SK-N-SH treated with all-trans-retinoic acid at 6 μM for 48 hours (cell line): ENCODE data around the gene KCTD1.

ENCODE experiments used
- ESRRG ChIP-seq: fragments of 250-450 bp; sonication (Bioruptor Pico); IDR thresholded peaks from 2 replicates; pipeline ENCODE4 v1.6.1; 2021; ENCODE audit warnings: mild to moderate bottlenecking
- GLIS3 ChIP-seq: fragments of 250-450 bp; sonication (Bioruptor Pico); IDR thresholded peaks from 2 replicates; pipeline ENCODE4 v1.5.0; 2020; ENCODE audit warnings: mild to moderate bottlenecking, moderate library complexity
- ISL1 ChIP-seq: fragments of 250-450 bp; sonication (Bioruptor Pico); IDR thresholded peaks from 2 replicates; pipeline ENCODE4 v2.1.2; 2022; ENCODE audit warnings: mild to moderate bottlenecking, moderate library complexity
- OSR1 ChIP-seq: fragments of 250-450 bp; sonication (Bioruptor Pico); IDR thresholded peaks from 2 replicates; pipeline ENCODE4 v1.8.0; 2022; ENCODE audit warnings: moderate library complexity, mild to moderate bottlenecking, inconsistent platforms
- POU6F1 ChIP-seq: fragments of 250-450 bp; sonication (Bioruptor Pico); IDR thresholded peaks from 2 replicates; pipeline ENCODE4 v1.8.0; 2021; ENCODE audit warnings: low read depth, mild to moderate bottlenecking, moderate library complexity, borderline replicate concordance
- RARB ChIP-seq: fragments of 250-450 bp; sonication (Bioruptor Pico); IDR thresholded peaks from 2 replicates; pipeline ENCODE4 v1.8.0; 2021; ENCODE audit warnings: mild to moderate bottlenecking, moderate library complexity
- SNAI2 ChIP-seq: fragments of 250-450 bp; sonication (Bioruptor Pico); IDR thresholded peaks from 2 replicates; pipeline ENCODE4 v1.5.0; 2020; ENCODE audit warnings: mild to moderate bottlenecking, moderate library complexity
- TCF4 ChIP-seq: fragments of 250-450 bp; sonication (Bioruptor Pico); IDR thresholded peaks from 2 replicates; pipeline ENCODE4 v1.8.0; 2021; ENCODE audit warnings: mild to moderate bottlenecking, moderate library complexity, borderline replicate concordance
- TOX ChIP-seq: fragments of 250-450 bp; sonication (Bioruptor Pico); IDR thresholded peaks from 2 replicates; pipeline ENCODE4 v1.8.0; 2021; ENCODE audit warnings: mild to moderate bottlenecking, moderate library complexity, borderline replicate concordance
- ZFP3 ChIP-seq: fragments of 250-450 bp; sonication (Bioruptor Pico); IDR thresholded peaks from 2 replicates; pipeline ENCODE4 v1.5.0; 2020; ENCODE audit warnings: mild to moderate bottlenecking, moderate library complexity
- ZNF565 ChIP-seq: fragments of 450-650 bp; formaldehyde crosslinking; conservative IDR thresholded peaks from 2 replicates; pipeline ENCODE4 v1.5.0; 2020; ENCODE audit warnings: low read depth, mild to moderate bottlenecking, moderate library complexity
- ZNF70 ChIP-seq: fragments of 450-650 bp; formaldehyde crosslinking; IDR thresholded peaks from 2 replicates; pipeline ENCODE4 v1.5.0; 2020; ENCODE audit warnings: mild to moderate bottlenecking, moderate library complexity
- TF ChIP-seq, protein P1 (sequence below): fragments of 250-450 bp; sonication (Bioruptor Pico); IDR thresholded peaks from 2 replicates; pipeline ENCODE4 v1.8.0; 2020; ENCODE audit warnings: mild to moderate bottlenecking, moderate library complexity, borderline replicate concordance

DNA sequence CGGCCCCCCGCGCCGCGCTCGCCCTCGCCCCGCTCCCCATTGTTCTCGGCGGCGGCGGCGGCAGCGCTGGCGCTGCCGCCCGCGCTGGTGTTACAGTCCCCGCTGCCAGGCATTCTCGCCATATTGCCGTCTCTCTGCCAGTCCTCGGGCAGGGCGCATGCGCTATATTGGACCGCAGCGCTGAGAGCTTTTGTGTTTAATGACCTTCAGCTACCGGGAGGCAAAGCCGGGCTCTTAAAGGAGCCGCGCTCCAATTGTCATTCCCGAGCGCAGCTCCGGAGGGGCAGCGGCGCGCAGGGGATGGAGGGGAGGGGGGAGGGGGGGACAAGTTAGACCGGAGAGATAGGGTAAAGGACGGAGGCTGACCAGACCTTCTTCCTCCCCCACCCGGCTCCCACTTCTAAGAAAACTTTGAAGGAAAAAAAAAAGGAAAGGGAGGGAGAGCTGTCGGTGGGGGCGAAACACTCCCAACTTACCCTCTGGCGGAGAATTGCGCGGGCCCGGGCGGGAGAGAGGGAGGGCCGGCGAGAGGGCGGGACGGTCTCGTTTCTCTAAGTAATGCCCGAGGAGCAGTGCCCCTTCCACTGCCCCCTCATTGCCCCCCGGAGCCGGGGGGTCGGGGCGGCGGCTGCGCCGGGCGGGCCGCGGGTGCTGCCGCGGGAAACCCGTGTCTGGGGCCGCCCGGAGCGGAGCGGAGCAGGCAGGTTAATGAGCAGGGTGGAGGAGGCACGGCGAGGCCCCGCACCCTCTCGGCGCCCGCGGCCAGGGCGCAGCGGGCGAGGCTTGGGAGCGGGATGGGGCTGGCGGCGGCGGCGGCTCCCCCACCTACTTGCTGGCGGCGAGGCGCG, at the start of gene KCTD1:
- TF ChIP-seq RARB (CRISPR knock-in tag) (no peak), TCF4 (CRISPR knock-in tag) (no peak), GLIS3 (CRISPR knock-in tag) (no peak), ISL1 (no peak), OSR1 (no peak), ESRRG (CRISPR knock-in tag) (no peak), ZNF565 (CRISPR knock-in tag) (no peak), ZNF70 (no peak), POU6F1 (no peak), SNAI2 (CRISPR knock-in tag) (no peak), ZFP3 (CRISPR knock-in tag) (no peak), TOX (CRISPR knock-in tag) (no peak)
- TF ChIP-seq, protein P1, sequence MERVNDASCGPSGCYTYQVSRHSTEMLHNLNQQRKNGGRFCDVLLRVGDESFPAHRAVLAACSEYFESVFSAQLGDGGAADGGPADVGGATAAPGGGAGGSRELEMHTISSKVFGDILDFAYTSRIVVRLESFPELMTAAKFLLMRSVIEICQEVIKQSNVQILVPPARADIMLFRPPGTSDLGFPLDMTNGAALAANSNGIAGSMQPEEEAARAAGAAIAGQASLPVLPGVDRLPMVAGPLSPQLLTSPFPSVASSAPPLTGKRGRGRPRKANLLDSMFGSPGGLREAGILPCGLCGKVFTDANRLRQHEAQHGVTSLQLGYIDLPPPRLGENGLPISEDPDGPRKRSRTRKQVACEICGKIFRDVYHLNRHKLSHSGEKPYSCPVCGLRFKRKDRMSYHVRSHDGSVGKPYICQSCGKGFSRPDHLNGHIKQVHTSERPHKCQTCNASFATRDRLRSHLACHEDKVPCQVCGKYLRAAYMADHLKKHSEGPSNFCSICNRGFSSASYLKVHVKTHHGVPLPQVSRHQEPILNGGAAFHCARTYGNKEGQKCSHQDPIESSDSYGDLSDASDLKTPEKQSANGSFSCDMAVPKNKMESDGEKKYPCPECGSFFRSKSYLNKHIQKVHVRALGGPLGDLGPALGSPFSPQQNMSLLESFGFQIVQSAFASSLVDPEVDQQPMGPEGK (CRISPR knock-in tag), result no peak
